ENCODE data around the gene DHX57. TPM values are rescaled to one million over a fixed set of nuclear protein-coding genes. Genes with fewer than 3 reads are reported as not detected.

The DHX57 gene
- total RNA-seq, 1 experiment from 2014 or later, result 27.5 TPM

- no peak overlapping the region for H3K4me2 ChIP-seq (ENCODE audit: insufficient read depth, insufficient read length, low read length)
- H2BK15ac ChIP-seq (ENCODE audit: low read depth, low read length), result no peak overlapping the region
- no peak overlapping the region for H3K18ac ChIP-seq (ENCODE audit: insufficient read length, low read depth, low read length)
- no peak overlapping the region for H2AK5ac ChIP-seq (ENCODE audit: insufficient read length, low read length)
- H3K4me3 Mint-ChIP-seq, result no peak overlapping the region
- no peaks in the 10 kb centered on the region for H3K79me2 ChIP-seq (ENCODE audit: insufficient read depth, low read length)
- no peaks in the 10 kb centered on the region for H3K9me3 ChIP-seq (ENCODE audit: control insufficient read depth, low read depth, low read length)
- H2AFZ ChIP-seq (ENCODE audit: low read length), result no peak overlapping the region
- H3K27me3 ChIP-seq (ENCODE audit: insufficient read depth, low read length), result no peaks in the 10 kb centered on the region
- no peak overlapping the region for H4K91ac ChIP-seq (ENCODE audit: insufficient read length, low read depth, low read length)
- no peak overlapping the region for H3K14ac ChIP-seq (ENCODE audit: insufficient read depth, low read length)
- no peaks in the 10 kb centered on the region for H3K79me1 ChIP-seq (ENCODE audit: insufficient read depth, low read depth, low read length, poor library complexity, severe bottlenecking)
- no peaks in the 10 kb centered on the region for H3K23me2 ChIP-seq (ENCODE audit: insufficient read length, low read depth, low read length, poor library complexity, severe bottlenecking)
- H3K27ac Mint-ChIP-seq, result no peak overlapping the region
- no peak overlapping the region for H4K8ac ChIP-seq (replicated peaks; ENCODE audit: insufficient read length, low read depth, low read length)
- H3K56ac ChIP-seq (ENCODE audit: insufficient read length, low read depth, low read length), result no peak overlapping the region
- H2BK12ac ChIP-seq (ENCODE audit: insufficient read length, low read depth, low read length), result no peak overlapping the region
- no peaks in the 10 kb centered on the region for H3K4me1 ChIP-seq (ENCODE audit: insufficient read depth, low read length)
- H4K20me1 ChIP-seq (ENCODE audit: control insufficient read depth, insufficient read depth, insufficient read length), result no peaks in the 10 kb centered on the region
- no peak for TF ChIP-seq CTCF (conservative IDR thresholded peaks at IDR 0.05)
- no peaks in the 10 kb centered on the region for H3K9me3 Mint-ChIP-seq
- no peak overlapping the region for H3K27ac ChIP-seq (ENCODE audit: insufficient read length, low read depth, low read length)
- no peak overlapping the region for H3T11ph ChIP-seq (ENCODE audit: low read length)
- H3K36me3 Mint-ChIP-seq (ENCODE audit: insufficient read depth in 1 of 3, low read depth in 3 of 3), result peaks cover 11 to 57% (median 42%) of the 10 kb centered on the region in 3 experiments; a peak in 6 of 7 replicates
- H3K4me1 Mint-ChIP-seq, result peaks cover 6 to 8% of the 10 kb centered on the region in 2 experiments; a peak in 2 of 4 replicates
- no peak overlapping the region for H2BK5ac ChIP-seq (ENCODE audit: insufficient read length, low read length)
- H2BK120ac ChIP-seq (ENCODE audit: low read depth, low read length, poor library complexity, severe bottlenecking), result no peak overlapping the region
- no peak overlapping the region for H4K5ac ChIP-seq (ENCODE audit: insufficient read length, low read depth, low read length)
- no peak overlapping the region for H2BK20ac ChIP-seq (ENCODE audit: low read depth, low read length, poor library complexity, severe bottlenecking)
- no peak overlapping the region for H3K4ac ChIP-seq (ENCODE audit: low read depth, low read length)
- H3K9ac ChIP-seq (ENCODE audit: extremely low read depth, insufficient read length, low read length), result no peak overlapping the region
- no peak for DNase-seq
- no peak overlapping the region for H3K23ac ChIP-seq (ENCODE audit: insufficient read length, low read depth, low read length)
- no CpG with 5 or more reads among the region's 2 CpGs for WGBS (ENCODE audit: extremely low coverage, insufficient read length, low lambda C conversion rate)
- no peaks in the 10 kb centered on the region for H3K27me3 Mint-ChIP-seq (ENCODE audit: low read depth)
Observed at GRCh38 chr2:38824906-38825305, 50.8 kb downstream of the DHX57 start.

Measured in H9 (cell line).